ENCODE data around the gene RASAL1. TPM values are rescaled to one million over a fixed set of nuclear protein-coding genes. Genes with fewer than 3 reads are reported as not detected.
A peak's percentile ranks its signal among the peaks of the same experiment; 100 is the strongest.

RASAL1 gene
- total RNA-seq, 1 donor from 2014 or later: 0.26 TPM

DNA sequence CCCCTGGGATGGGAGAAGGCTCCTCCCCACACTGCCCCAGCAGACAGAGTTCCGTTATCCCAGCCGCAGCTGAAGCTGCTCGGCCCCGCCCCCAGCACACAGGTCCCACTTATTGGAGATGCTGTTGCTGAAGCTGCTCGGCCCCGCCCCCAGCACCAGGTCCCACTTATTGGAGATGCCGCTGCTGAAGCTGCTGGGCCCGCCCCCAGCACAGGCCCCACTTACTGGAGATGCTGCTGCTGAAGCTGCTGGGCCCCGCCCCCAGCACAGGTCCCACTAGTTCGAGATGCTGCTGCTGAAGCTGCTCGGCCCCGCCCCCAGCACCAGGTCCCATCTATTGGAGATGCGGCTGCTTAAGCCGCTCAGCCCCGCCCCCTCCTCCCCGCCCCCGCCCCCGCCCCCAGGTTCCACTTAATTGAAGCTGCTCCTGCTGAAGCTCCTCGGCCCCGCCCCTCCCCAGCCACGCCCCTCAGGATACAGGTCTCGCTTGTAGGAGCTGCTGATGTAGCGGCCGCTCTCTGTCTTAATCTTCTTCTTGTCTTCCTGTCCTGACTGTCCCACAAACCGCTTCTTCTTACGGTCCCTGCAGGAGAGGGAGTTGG lies 26.0 kb upstream of the RASAL1 start:
- Histone ChIP-seq H3K4me3 (ENCODE audit: low read depth, low read length) (no peak overlapping the region), H3K27me3 (ENCODE audit: control insufficient read depth, insufficient read depth, low read length) (no peaks in the 10 kb centered on the region), H3K36me3 (ENCODE audit: control insufficient read depth, insufficient read depth, low read length) (peaks cover 34% of the 10 kb centered on the region)
- FAIRE-seq: no peak
- TF ChIP-seq, protein P1, sequence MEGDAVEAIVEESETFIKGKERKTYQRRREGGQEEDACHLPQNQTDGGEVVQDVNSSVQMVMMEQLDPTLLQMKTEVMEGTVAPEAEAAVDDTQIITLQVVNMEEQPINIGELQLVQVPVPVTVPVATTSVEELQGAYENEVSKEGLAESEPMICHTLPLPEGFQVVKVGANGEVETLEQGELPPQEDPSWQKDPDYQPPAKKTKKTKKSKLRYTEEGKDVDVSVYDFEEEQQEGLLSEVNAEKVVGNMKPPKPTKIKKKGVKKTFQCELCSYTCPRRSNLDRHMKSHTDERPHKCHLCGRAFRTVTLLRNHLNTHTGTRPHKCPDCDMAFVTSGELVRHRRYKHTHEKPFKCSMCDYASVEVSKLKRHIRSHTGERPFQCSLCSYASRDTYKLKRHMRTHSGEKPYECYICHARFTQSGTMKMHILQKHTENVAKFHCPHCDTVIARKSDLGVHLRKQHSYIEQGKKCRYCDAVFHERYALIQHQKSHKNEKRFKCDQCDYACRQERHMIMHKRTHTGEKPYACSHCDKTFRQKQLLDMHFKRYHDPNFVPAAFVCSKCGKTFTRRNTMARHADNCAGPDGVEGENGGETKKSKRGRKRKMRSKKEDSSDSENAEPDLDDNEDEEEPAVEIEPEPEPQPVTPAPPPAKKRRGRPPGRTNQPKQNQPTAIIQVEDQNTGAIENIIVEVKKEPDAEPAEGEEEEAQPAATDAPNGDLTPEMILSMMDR (IDR thresholded peaks at IDR 0.05; ENCODE audit: insufficient read depth, low read length, severe bottlenecking): no peak
- peak; percentile 9 for DNase-seq (ENCODE audit: low read depth)

DNA sequence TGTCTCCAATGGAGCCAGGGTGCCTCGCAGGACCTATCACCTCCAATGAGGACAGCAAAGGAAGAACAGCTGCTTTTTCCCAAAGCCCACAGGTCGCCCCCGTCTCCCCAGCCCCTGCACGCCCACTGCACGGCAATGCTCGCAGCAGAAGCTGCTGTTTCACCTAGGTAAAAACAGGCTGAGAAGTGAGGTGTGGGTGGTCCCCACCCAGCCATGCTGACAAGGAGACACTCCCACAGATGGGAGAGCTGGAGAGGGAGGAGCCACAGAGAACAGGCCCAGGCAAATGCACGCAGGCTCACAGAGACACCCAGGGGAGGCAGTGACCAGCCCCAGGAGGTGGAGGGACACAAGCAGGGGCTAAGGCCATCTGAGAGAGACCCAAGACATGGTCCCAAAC lies 24.4 kb upstream of the RASAL1 start:
- no peak overlapping the region for H3K4me3 ChIP-seq (ENCODE audit: low read depth, low read length)
- peak; percentile 18 for DNase-seq (ENCODE audit: low read depth)
- TF ChIP-seq, protein P1 (IDR thresholded peaks at IDR 0.05; ENCODE audit: insufficient read depth, low read length, severe bottlenecking): no peak

DNA sequence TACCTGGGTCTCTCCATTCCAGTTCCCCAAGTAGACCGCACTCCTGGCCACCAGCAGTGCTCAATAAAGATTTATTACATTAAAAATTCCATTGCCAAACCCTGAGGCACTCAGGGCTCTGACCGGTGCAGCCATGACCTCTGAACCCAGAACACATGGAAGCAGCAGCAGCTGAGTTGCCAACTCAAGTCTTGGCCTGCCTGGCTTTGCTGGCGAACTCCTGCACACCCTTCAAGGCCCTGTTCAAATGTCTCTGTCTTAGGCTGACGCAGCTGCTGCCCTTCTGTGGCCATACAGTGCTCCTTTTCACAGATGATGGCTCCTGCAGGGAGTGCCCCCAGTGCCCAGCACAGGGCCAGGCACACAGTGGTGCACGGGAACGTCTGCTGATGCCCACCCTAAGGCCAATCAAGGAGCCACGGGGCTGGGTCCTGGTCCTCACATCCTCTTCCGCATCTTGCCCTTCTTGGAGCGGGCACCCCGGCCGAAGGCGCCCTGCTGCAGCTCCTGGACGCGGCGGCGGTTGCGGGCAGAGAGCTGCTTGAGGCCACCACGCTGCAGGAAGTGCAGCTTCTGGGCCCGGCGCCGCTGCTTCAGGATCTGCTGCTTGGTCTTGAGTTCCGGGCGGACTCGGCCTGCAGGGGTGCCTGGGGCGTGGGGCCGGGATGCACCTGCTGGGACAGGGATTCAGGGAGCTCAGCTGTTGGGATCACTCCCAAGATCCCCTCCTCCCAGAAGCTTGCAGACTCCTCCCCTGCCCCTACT lies 23.1 kb upstream of the RASAL1 start:
- Histone ChIP-seq H3K4me3 (ENCODE audit: low read depth, low read length) (no peak overlapping the region), H3K27me3 (ENCODE audit: control insufficient read depth, insufficient read depth, low read length) (no peaks in the 10 kb centered on the region), H3K36me3 (ENCODE audit: control insufficient read depth, insufficient read depth, low read length) (peaks cover 21% of the 10 kb centered on the region)
- TF ChIP-seq, protein P1 (IDR thresholded peaks at IDR 0.05; ENCODE audit: insufficient read depth, low read length, severe bottlenecking): no peak
- DNase-seq (ENCODE audit: low read depth) (no peak), FAIRE-seq (no peak)

More for the DNA sequence above, 24.4 kb upstream of the RASAL1 start:
- H3K27me3 ChIP-seq (ENCODE audit: control insufficient read depth, insufficient read depth, low read length): no peaks in the 10 kb centered on the region
- FAIRE-seq: no peak
- H3K36me3 ChIP-seq (ENCODE audit: control insufficient read depth, insufficient read depth, low read length): peaks cover 24% of the 10 kb centered on the region

DNA sequence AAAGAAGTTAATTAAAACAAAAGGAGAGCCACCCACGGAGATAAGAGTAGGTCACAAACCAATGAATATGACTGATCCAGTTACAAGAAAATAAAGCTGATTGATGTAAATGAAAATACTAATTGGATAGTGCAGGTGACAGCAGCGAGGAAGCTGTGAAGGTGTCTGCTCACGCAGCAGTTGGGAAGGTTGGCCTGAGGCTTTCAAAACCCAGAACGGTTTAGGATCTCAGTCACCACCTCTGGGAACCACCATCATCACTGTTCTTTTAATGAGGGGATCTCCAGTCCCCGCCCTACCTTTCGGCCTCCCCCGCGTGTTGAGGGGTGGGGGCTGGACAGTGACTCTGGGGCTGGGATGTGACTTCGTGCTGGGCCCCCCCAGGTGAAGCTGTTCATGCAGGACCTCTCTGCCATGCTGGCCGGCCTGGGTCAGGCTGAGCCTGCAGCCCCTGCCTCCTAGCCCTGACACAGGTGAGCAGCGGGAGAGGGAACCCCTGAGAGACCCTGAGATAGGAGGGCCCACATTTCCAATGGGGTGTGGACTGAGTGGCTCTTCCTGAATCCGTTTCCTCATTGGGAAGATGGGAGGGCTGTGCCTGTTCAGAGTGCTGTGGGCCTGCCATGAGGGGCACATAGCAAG lies 21.8 kb upstream of the RASAL1 start:
- H3K4me3 ChIP-seq (ENCODE audit: low read depth, low read length): no peak overlapping the region
- DNase-seq (ENCODE audit: low read depth) (no peak), FAIRE-seq (no peak)
- TF ChIP-seq, protein P1 (IDR thresholded peaks at IDR 0.05; ENCODE audit: insufficient read depth, low read length, severe bottlenecking): no peak
- H3K27me3 ChIP-seq (ENCODE audit: control insufficient read depth, insufficient read depth, low read length): peaks cover 4% of the 10 kb centered on the region
- peaks cover 13% of the 10 kb centered on the region for H3K36me3 ChIP-seq (ENCODE audit: control insufficient read depth, insufficient read depth, low read length)

DNA sequence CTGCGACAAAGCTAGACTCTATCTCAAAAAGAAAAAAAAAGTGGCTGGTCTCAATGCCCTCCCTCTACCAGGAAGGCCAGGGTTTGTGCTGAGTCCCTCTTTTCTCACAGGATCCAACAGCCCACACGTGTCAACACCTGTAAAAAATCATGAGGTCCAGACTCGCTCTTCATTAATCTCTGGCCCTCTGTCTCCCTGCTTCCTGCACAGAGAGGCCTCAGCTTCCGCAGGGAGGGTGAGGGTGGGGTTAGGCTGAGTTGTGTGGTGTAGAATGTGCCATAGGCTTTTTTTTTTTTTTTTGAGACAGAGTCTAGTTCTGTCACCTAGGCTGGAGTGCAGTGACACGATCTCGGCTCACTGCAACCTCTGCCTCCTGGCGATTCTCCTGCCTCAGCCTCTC lies 20.1 kb upstream of the RASAL1 start:
- FAIRE-seq: no peak
- Histone ChIP-seq H3K4me3 (ENCODE audit: low read depth, low read length) (no peak overlapping the region), H3K36me3 (ENCODE audit: control insufficient read depth, insufficient read depth, low read length) (peaks cover 8% of the 10 kb centered on the region), H3K27me3 (ENCODE audit: control insufficient read depth, insufficient read depth, low read length) (peaks cover 12% of the 10 kb centered on the region)
- DNase-seq (ENCODE audit: low read depth): no peak
- TF ChIP-seq, protein P1 (IDR thresholded peaks at IDR 0.05; ENCODE audit: insufficient read depth, low read length, severe bottlenecking): no peak

All from bronchial epithelial cell (primary cell).